HG03025 (cell line): ENCODE measurements around the gene SLC7A11.

Source experiments
- ATAC-seq: cut with Tn5 transposase; IDR thresholded peaks from one replicate; pipeline ENCODE4 v1.9.1; 2021; ENCODE audit warnings: mild to moderate bottlenecking, moderate library complexity; ENCODE audit not compliant: unreplicated experiment, low FRiP score

Gene SLC7A11

GRCh38 chr4:138242076-138242833, at the start of gene SLC7A11:
Gene SLC7A11 (minus strand): TSS chr4:138242349. CDS start chr4:138242069, 280 bp downstream.
- peak; percentile 100 for ATAC-seq

- ATAC-seq: no peak
These were observed 49.3 kb upstream of the SLC7A11 start for GRCh38 chr4:138291431-138291830.

- ATAC-seq: no peak
These were observed 48.7 kb upstream of the SLC7A11 start for GRCh38 chr4:138290805-138291204.

GRCh38 chr4:138279286-138279685, 37.1 kb upstream of the SLC7A11 start:
- no peak for ATAC-seq

- no peak for ATAC-seq
These were observed 35.0 kb upstream of the SLC7A11 start for GRCh38 chr4:138277133-138277532.

- ATAC-seq: no peak
These were observed 33.9 kb upstream of the SLC7A11 start for GRCh38 chr4:138275963-138276621.

- ATAC-seq: no peak
These were observed 33.1 kb upstream of the SLC7A11 start for GRCh38 chr4:138275216-138275615.

GRCh38 chr4:138269175-138269574, 27.0 kb upstream of the SLC7A11 start:
- ATAC-seq: no peak

- no peak for ATAC-seq
These were observed 25.7 kb upstream of the SLC7A11 start for GRCh38 chr4:138267835-138268234.

- no peak for ATAC-seq
These were observed 24.8 kb upstream of the SLC7A11 start for GRCh38 chr4:138266948-138267347.

GRCh38 chr4:138263247-138263816, 21.2 kb upstream of the SLC7A11 start:
- no peak for ATAC-seq

GRCh38 chr4:138262469-138262868, 20.3 kb upstream of the SLC7A11 start:
- no peak for ATAC-seq

GRCh38 chr4:138262030-138262429, 19.9 kb upstream of the SLC7A11 start:
- ATAC-seq: no peak

- no peak for ATAC-seq
These were observed 17.7 kb upstream of the SLC7A11 start for GRCh38 chr4:138259824-138260223.

- no peak for ATAC-seq
These were observed 17.1 kb upstream of the SLC7A11 start for GRCh38 chr4:138259271-138259670.

- ATAC-seq: no peak
These were observed 14.5 kb upstream of the SLC7A11 start for GRCh38 chr4:138256608-138257007.

GRCh38 chr4:138255917-138256597, 13.9 kb upstream of the SLC7A11 start:
- no peak for ATAC-seq

- ATAC-seq: no peak
These were observed 10.4 kb upstream of the SLC7A11 start for GRCh38 chr4:138252551-138252950.

GRCh38 chr4:138251938-138252337, 9.8 kb upstream of the SLC7A11 start:
- no peak for ATAC-seq

- ATAC-seq: no peak
These were observed 7.0 kb upstream of the SLC7A11 start for GRCh38 chr4:138249132-138249531.

- ATAC-seq: no peak
These were observed 5.9 kb upstream of the SLC7A11 start for GRCh38 chr4:138248058-138248457.
